ENCODE measurements around the gene FLRT1. TPM values are rescaled to one million over a fixed set of nuclear protein-coding genes. Genes with fewer than 3 reads are reported as not detected.

The FLRT1 gene
- total and polyA plus RNA-seq, 2 of the 13 experiments (the other 11 are each of a cell fraction or from before 2014, with no cell fraction given): 0.02 to 0.08 TPM

DNA sequence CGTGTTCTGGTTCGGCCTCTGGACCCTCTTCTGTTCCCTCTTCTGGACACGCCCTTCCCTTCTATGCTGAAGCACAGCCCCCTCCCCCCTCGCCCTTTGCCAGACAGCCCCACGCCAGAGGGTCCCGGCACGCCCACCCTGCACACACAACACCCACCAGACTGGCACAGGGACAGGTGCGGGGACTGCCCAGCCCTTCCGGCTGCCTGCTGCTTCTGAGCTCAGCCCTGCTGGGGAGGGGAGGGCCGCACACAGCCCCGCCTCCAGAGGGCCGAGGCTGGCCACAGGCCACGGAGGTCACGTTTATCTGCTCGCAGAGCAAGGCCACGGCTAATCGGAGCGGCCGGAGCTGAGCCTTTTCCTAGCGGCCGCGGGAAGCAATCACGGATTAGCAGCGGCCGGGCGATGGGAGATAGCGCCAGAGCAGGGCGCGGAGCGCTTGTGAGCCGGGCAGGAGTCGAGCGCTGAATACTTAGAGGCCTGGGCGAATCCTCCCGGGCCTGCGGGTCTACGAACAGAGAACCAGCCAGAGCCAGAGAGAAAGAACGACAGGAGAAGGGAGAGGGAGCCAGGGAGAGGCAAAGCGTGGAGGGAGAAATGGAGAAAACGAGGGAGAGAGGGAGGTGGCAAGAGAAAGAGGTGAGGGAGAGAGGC is 28.0 kb upstream of the FLRT1 start (continued):
- TF ChIP-seq, protein P1, sequence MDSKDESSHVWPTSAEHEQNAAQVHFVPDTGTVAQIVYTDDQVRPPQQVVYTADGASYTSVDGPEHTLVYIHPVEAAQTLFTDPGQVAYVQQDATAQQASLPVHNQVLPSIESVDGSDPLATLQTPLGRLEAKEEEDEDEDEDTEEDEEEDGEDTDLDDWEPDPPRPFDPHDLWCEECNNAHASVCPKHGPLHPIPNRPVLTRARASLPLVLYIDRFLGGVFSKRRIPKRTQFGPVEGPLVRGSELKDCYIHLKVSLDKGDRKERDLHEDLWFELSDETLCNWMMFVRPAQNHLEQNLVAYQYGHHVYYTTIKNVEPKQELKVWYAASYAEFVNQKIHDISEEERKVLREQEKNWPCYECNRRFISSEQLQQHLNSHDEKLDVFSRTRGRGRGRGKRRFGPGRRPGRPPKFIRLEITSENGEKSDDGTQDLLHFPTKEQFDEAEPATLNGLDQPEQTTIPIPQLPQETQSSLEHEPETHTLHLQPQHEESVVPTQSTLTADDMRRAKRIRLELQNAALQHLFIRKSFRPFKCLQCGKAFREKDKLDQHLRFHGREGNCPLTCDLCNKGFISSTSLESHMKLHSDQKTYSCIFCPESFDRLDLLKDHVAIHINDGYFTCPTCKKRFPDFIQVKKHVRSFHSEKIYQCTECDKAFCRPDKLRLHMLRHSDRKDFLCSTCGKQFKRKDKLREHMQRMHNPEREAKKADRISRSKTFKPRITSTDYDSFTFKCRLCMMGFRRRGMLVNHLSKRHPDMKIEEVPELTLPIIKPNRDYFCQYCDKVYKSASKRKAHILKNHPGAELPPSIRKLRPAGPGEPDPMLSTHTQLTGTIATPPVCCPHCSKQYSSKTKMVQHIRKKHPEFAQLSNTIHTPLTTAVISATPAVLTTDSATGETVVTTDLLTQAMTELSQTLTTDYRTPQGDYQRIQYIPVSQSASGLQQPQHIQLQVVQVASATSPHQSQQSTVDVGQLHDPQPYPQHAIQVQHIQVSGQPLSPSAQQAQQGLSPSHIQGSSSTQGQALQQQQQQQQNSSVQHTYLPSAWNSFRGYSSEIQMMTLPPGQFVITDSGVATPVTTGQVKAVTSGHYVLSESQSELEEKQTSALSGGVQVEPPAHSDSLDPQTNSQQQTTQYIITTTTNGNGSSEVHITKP (CRISPR knock-in tag; IDR thresholded peaks at IDR 0.05; ENCODE audit: low read depth): peak; percentile 57; the same call in 1 of the 2 replicates
- TF ChIP-seq FOXK2 (IDR thresholded peaks at IDR 0.05) (no peak), SUZ12 (IDR thresholded peaks at IDR 0.05; ENCODE audit: low read depth, low read length) (no peak), HCFC1 (IDR thresholded peaks at IDR 0.05; ENCODE audit: low read depth, low read length) (no peak), RAD21 (CRISPR knock-in tag; IDR thresholded peaks at IDR 0.05) (peak; percentile 20; the same call in 1 of the 2 replicates), NFATC3 (CRISPR knock-in tag; IDR thresholded peaks at IDR 0.05) (no peak), PTBP1 (IDR thresholded peaks at IDR 0.05; ENCODE audit: low read depth, low read length, poor library complexity, severe bottlenecking) (no peak), ZNF263 (CRISPR knock-in tag; IDR thresholded peaks at IDR 0.05) (peak; percentile 36; the same call in 1 of the 2 replicates), NKX3-1 (CRISPR knock-in tag; IDR thresholded peaks at IDR 0.05) (no peak; the same call in 1 of the 2 replicates), SP4 (CRISPR knock-in tag; IDR thresholded peaks at IDR 0.05) (peak; percentile 86)
- TF ChIP-seq, protein P2, sequence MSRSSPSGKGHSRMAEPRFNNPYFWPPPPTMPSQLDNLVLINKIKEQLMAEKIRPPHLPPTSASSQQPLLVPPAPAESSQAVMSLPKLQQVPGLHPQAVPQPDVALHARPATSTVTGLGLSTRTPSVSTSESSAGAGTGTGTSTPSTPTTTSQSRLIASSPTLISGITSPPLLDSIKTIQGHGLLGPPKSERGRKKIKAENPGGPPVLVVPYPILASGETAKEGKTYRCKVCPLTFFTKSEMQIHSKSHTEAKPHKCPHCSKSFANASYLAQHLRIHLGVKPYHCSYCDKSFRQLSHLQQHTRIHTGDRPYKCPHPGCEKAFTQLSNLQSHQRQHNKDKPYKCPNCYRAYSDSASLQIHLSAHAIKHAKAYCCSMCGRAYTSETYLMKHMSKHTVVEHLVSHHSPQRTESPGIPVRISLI (CRISPR knock-in tag; IDR thresholded peaks at IDR 0.05; ENCODE audit: borderline replicate concordance): no peak
- TF ChIP-seq, protein P3, sequence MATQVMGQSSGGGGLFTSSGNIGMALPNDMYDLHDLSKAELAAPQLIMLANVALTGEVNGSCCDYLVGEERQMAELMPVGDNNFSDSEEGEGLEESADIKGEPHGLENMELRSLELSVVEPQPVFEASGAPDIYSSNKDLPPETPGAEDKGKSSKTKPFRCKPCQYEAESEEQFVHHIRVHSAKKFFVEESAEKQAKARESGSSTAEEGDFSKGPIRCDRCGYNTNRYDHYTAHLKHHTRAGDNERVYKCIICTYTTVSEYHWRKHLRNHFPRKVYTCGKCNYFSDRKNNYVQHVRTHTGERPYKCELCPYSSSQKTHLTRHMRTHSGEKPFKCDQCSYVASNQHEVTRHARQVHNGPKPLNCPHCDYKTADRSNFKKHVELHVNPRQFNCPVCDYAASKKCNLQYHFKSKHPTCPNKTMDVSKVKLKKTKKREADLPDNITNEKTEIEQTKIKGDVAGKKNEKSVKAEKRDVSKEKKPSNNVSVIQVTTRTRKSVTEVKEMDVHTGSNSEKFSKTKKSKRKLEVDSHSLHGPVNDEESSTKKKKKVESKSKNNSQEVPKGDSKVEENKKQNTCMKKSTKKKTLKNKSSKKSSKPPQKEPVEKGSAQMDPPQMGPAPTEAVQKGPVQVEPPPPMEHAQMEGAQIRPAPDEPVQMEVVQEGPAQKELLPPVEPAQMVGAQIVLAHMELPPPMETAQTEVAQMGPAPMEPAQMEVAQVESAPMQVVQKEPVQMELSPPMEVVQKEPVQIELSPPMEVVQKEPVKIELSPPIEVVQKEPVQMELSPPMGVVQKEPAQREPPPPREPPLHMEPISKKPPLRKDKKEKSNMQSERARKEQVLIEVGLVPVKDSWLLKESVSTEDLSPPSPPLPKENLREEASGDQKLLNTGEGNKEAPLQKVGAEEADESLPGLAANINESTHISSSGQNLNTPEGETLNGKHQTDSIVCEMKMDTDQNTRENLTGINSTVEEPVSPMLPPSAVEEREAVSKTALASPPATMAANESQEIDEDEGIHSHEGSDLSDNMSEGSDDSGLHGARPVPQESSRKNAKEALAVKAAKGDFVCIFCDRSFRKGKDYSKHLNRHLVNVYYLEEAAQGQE (IDR thresholded peaks at IDR 0.05; ENCODE audit: borderline replicate concordance in 1 of 2, low read depth in 1 of 2, low read length in 2 of 2): no peak
- TF ChIP-seq, protein P4, sequence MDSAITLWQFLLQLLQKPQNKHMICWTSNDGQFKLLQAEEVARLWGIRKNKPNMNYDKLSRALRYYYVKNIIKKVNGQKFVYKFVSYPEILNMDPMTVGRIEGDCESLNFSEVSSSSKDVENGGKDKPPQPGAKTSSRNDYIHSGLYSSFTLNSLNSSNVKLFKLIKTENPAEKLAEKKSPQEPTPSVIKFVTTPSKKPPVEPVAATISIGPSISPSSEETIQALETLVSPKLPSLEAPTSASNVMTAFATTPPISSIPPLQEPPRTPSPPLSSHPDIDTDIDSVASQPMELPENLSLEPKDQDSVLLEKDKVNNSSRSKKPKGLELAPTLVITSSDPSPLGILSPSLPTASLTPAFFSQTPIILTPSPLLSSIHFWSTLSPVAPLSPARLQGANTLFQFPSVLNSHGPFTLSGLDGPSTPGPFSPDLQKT (CRISPR knock-in tag; IDR thresholded peaks at IDR 0.05; ENCODE audit: borderline replicate concordance): no peak
- TF ChIP-seq, protein P5, sequence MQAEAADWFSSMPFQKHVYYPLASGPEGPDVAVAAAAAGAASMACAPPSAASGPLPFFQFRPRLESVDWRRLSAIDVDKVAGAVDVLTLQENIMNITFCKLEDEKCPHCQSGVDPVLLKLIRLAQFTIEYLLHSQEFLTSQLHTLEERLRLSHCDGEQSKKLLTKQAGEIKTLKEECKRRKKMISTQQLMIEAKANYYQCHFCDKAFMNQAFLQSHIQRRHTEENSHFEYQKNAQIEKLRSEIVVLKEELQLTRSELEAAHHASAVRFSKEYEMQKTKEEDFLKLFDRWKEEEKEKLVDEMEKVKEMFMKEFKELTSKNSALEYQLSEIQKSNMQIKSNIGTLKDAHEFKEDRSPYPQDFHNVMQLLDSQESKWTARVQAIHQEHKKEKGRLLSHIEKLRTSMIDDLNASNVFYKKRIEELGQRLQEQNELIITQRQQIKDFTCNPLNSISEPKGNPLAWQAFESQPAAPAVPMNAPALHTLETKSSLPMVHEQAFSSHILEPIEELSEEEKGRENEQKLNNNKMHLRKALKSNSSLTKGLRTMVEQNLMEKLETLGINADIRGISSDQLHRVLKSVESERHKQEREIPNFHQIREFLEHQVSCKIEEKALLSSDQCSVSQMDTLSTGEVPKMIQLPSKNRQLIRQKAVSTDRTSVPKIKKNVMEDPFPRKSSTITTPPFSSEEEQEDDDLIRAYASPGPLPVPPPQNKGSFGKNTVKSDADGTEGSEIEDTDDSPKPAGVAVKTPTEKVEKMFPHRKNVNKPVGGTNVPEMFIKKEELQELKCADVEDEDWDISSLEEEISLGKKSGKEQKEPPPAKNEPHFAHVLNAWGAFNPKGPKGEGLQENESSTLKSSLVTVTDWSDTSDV (CRISPR knock-in tag; IDR thresholded peaks at IDR 0.05): no peak
- TF ChIP-seq, protein P6, sequence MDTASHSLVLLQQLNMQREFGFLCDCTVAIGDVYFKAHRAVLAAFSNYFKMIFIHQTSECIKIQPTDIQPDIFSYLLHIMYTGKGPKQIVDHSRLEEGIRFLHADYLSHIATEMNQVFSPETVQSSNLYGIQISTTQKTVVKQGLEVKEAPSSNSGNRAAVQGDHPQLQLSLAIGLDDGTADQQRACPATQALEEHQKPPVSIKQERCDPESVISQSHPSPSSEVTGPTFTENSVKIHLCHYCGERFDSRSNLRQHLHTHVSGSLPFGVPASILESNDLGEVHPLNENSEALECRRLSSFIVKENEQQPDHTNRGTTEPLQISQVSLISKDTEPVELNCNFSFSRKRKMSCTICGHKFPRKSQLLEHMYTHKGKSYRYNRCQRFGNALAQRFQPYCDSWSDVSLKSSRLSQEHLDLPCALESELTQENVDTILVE (CRISPR knock-in tag; IDR thresholded peaks at IDR 0.05): peak; percentile 79; the same call in 1 of the 2 replicates
